Ramos (cell line): Measurements from ENCODE around the gene MIEF1.

Source experiments
- in situ Hi-C: fragments of 300-500 bp; cut with MboI; formaldehyde crosslinking; loops from one replicate; pipeline ENCODE4 v1.14.3; 2022; ENCODE audit warnings: low sequenced_read_pairs; ENCODE audit not compliant: unreplicated experiment

MIEF1 gene

GRCh38 chr22:39489094-39490068 is 12.7 kb upstream of the MIEF1 start:
- in situ Hi-C loops: loop anchor here (5.0 kb wide), 1 partner anchor 87 kb away; no protein-coding TSS in a partner anchor

GRCh38 chr22:39490135-39490798 is 11.8 kb upstream of the MIEF1 start:
- in situ Hi-C loops: loop anchor here (5.0 kb wide), 1 partner anchor 88 kb away; no protein-coding TSS in a partner anchor

- in situ Hi-C loops: loop anchor here (5.0 kb wide), 1 partner anchor 89 kb away; no protein-coding TSS in a partner anchor
Measured at GRCh38 chr22:39490966-39491680, 11.0 kb upstream of the MIEF1 start.

GRCh38 chr22:39491696-39492095 is 10.4 kb upstream of the MIEF1 start:
- in situ Hi-C loops: loop anchor here (5.0 kb wide), 1 partner anchor 89 kb away; no protein-coding TSS in a partner anchor

GRCh38 chr22:39492186-39492585 is 9.9 kb upstream of the MIEF1 start:
- in situ Hi-C loops: loop anchor here (5.0 kb wide), 1 partner anchor 90 kb away; no protein-coding TSS in a partner anchor

- in situ Hi-C loops: loop anchor here (5.0 kb wide), 1 partner anchor 91 kb away; no protein-coding TSS in a partner anchor
Measured at GRCh38 chr22:39493759-39494158, 8.3 kb upstream of the MIEF1 start.

- in situ Hi-C loops: loop anchor here (5.0 kb wide), 1 partner anchor 92 kb away; no protein-coding TSS in a partner anchor
Measured at GRCh38 chr22:39494471-39495120, 7.5 kb upstream of the MIEF1 start.

- in situ Hi-C loops: no loop called here
Measured at GRCh38 chr22:39496131-39496838, 5.8 kb upstream of the MIEF1 start.

- in situ Hi-C loops: no loop called here
Measured at GRCh38 chr22:39497429-39497828, 4.7 kb upstream of the MIEF1 start.

- in situ Hi-C loops: no loop called here
Measured at GRCh38 chr22:39498368-39498767, 3.7 kb upstream of the MIEF1 start.

GRCh38 chr22:39498802-39499201 is 3.3 kb upstream of the MIEF1 start:
- in situ Hi-C loops: no loop called here

GRCh38 chr22:39500101-39500500 is 2.0 kb upstream of the MIEF1 start:
- in situ Hi-C loops: loop anchor here (25.0 kb wide), 1 partner anchor 338 kb away; the partner anchor contains the start of gene CBX7

GRCh38 chr22:39501644-39502108 is 414 bp upstream of the MIEF1 start:
- in situ Hi-C loops: loop anchor here (25.0 kb wide), 1 partner anchor 339 kb away; the partner anchor contains the start of gene CBX7

- in situ Hi-C loops: loop anchor here (25.0 kb wide), 1 partner anchor 341 kb away; the partner anchor contains the start of gene CBX7
Measured at GRCh38 chr22:39502789-39503409, 809 bp downstream of the MIEF1 start.

GRCh38 chr22:39503630-39504029 is 1.5 kb downstream of the MIEF1 start:
- in situ Hi-C loops: loop anchor here (25.0 kb wide), 1 partner anchor 341 kb away; the partner anchor contains the start of gene CBX7

GRCh38 chr22:39504071-39504470 is 2.0 kb downstream of the MIEF1 start:
- in situ Hi-C loops: loop anchor here (25.0 kb wide), 1 partner anchor 342 kb away; the partner anchor contains the start of gene CBX7

GRCh38 chr22:39507021-39507420 is 4.9 kb downstream of the MIEF1 start:
- in situ Hi-C loops: loop anchor here (25.0 kb wide), 1 partner anchor 345 kb away; the partner anchor contains the start of gene CBX7

GRCh38 chr22:39508393-39508792 is 6.3 kb downstream of the MIEF1 start:
- in situ Hi-C loops: loop anchor here (25.0 kb wide), 1 partner anchor 346 kb away; the partner anchor contains the start of gene CBX7
